ENCODE results near the gene CLCN5.

GRCh38 chrX:49995795-49996455 lies 73.5 kb downstream of the CLCN5 start:
- TF ChIP-seq CTCF (IDR thresholded peaks at IDR 0.05) (no peak), POLR2A (IDR thresholded peaks at IDR 0.05) (no peak)

All from gastroesophageal sphincter (tissue), 3 donors.